Posterior cingulate gyrus (tissue), 11 donors: ENCODE measurements around the gene NDUFS7.

Source experiments
- DNase-seq, 10 donors: peaks; one replicate each; pipeline versions ENCODE4 v3.0.0 to v3.0.0-alpha.2; 2020 to 2021; ENCODE audit warnings: mixed read lengths in 3 of 10
- intact Hi-C: fragments of 100-400 bp; cut with DNase I; formaldehyde crosslinking; loops from one replicate; pipeline ENCODE4 v1.15.1; 2023

NDUFS7 gene

GRCh38 chr19:1397838-1398237, 14.1 kb downstream of the NDUFS7 start:
- DNase-seq: no peak
- intact Hi-C loops: no loop called here

GRCh38 chr19:1399079-1399478, 15.4 kb downstream of the NDUFS7 start:
- peak in 1 of 10 donors; percentile 74 for DNase-seq

GRCh38 chr19:1399745-1400144, 16.0 kb downstream of the NDUFS7 start:
- peak in 2 of 10 donors; percentile 75 to 78 for DNase-seq
- intact Hi-C loops: loop anchor here (5.0 kb wide), 1 partner anchor 42 kb away; no protein-coding TSS in a partner anchor

More at GRCh38 chr19:1399079-1399478, 15.4 kb downstream of the NDUFS7 start:
- intact Hi-C loops: no loop called here

- DNase-seq: peak in 4 of 10 donors; percentile 58 to 93 (median 90)
- intact Hi-C loops: loop anchor here (5.0 kb wide), 1 partner anchor 43 kb away; no protein-coding TSS in a partner anchor
These were observed 16.8 kb downstream of the NDUFS7 start for GRCh38 chr19:1400281-1401137.

- intact Hi-C loops: loop anchor here (5.0 kb wide), 1 partner anchor 44 kb away; no protein-coding TSS in a partner anchor
- peak in 5 of 10 donors; percentile 59 to 95 (median 85) for DNase-seq
These were observed 17.6 kb downstream of the NDUFS7 start, which contains the start of gene GAMT for GRCh38 chr19:1401138-1401888. Gene GAMT (minus strand): TSS chr19:1401542. CDS start chr19:1401476, 66 bp downstream.

- intact Hi-C loops: loop anchor here (5.0 kb wide), 1 partner anchor 45 kb away; no protein-coding TSS in a partner anchor
- no peak for DNase-seq
These were observed 18.1 kb downstream of the NDUFS7 start for GRCh38 chr19:1401889-1402217.

- peak in 2 of 10 donors; percentile 72 to 80 for DNase-seq
- intact Hi-C loops: loop anchor here (5.0 kb wide), 1 partner anchor 45 kb away; no protein-coding TSS in a partner anchor
These were observed 18.8 kb downstream of the NDUFS7 start for GRCh38 chr19:1402411-1403070.

- intact Hi-C loops: no loop called here
These were observed 23.2 kb downstream of the NDUFS7 start for GRCh38 chr19:1406774-1407527.

GRCh38 chr19:1407528-1408299, 24.0 kb downstream of the NDUFS7 start, which contains the start of gene DAZAP1:
Gene DAZAP1 (plus strand): TSS chr19:1407586. CDS start chr19:1407774, 188 bp downstream.
- intact Hi-C loops: loop anchor here (2.0 kb wide), 1 partner anchor 29 kb away; no protein-coding TSS in a partner anchor
- DNase-seq: peak in 2 of 10 donors; percentile 79 to 82

More at GRCh38 chr19:1406774-1407527, 23.2 kb downstream of the NDUFS7 start:
- DNase-seq: peak; percentile 96 to 100 (median 98)

GRCh38 chr19:1408300-1409203, 24.8 kb downstream of the NDUFS7 start:
- DNase-seq: peak in 2 of 10 donors; percentile 83 to 89

GRCh38 chr19:1409204-1410005, 25.7 kb downstream of the NDUFS7 start:
- intact Hi-C loops: loop anchor here (2.0 kb wide), 1 partner anchor 27 kb away; no protein-coding TSS in a partner anchor
- DNase-seq: peak in 2 of 10 donors; percentile 74 to 83

More at GRCh38 chr19:1408300-1409203, 24.8 kb downstream of the NDUFS7 start:
- intact Hi-C loops: loop anchor here (2.0 kb wide), 1 partner anchor 28 kb away; no protein-coding TSS in a partner anchor

- DNase-seq: peak in 2 of 10 donors; percentile 74 to 80
- intact Hi-C loops: no loop called here
These were observed 26.6 kb downstream of the NDUFS7 start for GRCh38 chr19:1410136-1410786.

- DNase-seq: no peak
- intact Hi-C loops: no loop called here
These were observed 27.1 kb downstream of the NDUFS7 start for GRCh38 chr19:1410789-1411188.

GRCh38 chr19:1411255-1412191, 27.8 kb downstream of the NDUFS7 start:
- peak; percentile 77 to 99 (median 90) for DNase-seq
- intact Hi-C loops: no loop called here
